Keratinocyte (primary cell): ENCODE measurements around the gene ATP1A2. TPM values are rescaled to one million over a fixed set of nuclear protein-coding genes. Genes with fewer than 3 reads are reported as not detected.

Experiments
- DNase-seq: peaks from one replicate; pipeline ENCODE4 v3.0.0-alpha.2; 2011; ENCODE audit warnings: low read depth, missing footprints, low spot score
- FAIRE-seq: peaks from 2 replicates; lab custom pipeline; 2011; peaks lifted over from hg19 to GRCh38; lab: Jason Lieb, UNC
- H2AFZ ChIP-seq: 2 replicates; pipeline ENCODE4 v1.6.0; 2012; ENCODE audit warnings: low read length, control low read depth, inconsistent platforms; ENCODE audit not compliant: control insufficient read depth
- H3K27ac ChIP-seq: 2 replicates; pipeline ENCODE4 v1.5.1; 2011; ENCODE audit warnings: low read length; ENCODE audit not compliant: control insufficient read depth, insufficient read depth
- H3K27me3 ChIP-seq: 3 replicates; pipeline ENCODE4 v1.6.0; 2011; ENCODE audit warnings: low read length; ENCODE audit not compliant: control insufficient read depth, insufficient read depth; ENCODE audit errors: extremely low read depth
- H3K36me3 ChIP-seq, 2 experiments: 2 replicates in 1 of 2; 3 replicates in 1 of 2; pipeline ENCODE4 v1.5.1; 2011; ENCODE audit warnings: low read length in 2 of 2, mild to moderate bottlenecking in 1 of 2; ENCODE audit not compliant: control insufficient read depth in 2 of 2, insufficient read depth in 2 of 2; ENCODE audit errors: extremely low read depth in 1 of 2
- H3K4me1 ChIP-seq: 3 replicates; pipeline ENCODE4 v1.5.1; 2011; ENCODE audit warnings: low read length; ENCODE audit not compliant: control insufficient read depth, insufficient read depth; ENCODE audit errors: extremely low read depth
- H3K4me2 ChIP-seq: 3 replicates; pipeline ENCODE4 v1.6.0; 2011; ENCODE audit warnings: low read depth, low read length; ENCODE audit not compliant: control insufficient read depth, insufficient read depth; ENCODE audit errors: extremely low read depth
- H3K4me3 ChIP-seq, 3 experiments: fragments of 200-600 bp in 1 of 3; sonication (generic) in 1 of 3; 2 replicates in 2 of 3; 3 replicates in 1 of 3; pipeline ENCODE4 v1.5.1; 2011 to 2016; ENCODE audit warnings: low read length in 3 of 3, mild to moderate bottlenecking in 3 of 3, control low read depth in 2 of 3, inconsistent platforms in 1 of 3, low read depth in 1 of 3, mixed read lengths in 1 of 3, mixed run types in 1 of 3, moderate library complexity in 1 of 3; ENCODE audit not compliant: control insufficient read depth in 2 of 3, insufficient read depth in 2 of 3; ENCODE audit errors: extremely low read depth in 1 of 3
- H3K79me2 ChIP-seq: 2 replicates; pipeline ENCODE4 v1.6.0; 2012; ENCODE audit warnings: low read length; ENCODE audit not compliant: control insufficient read depth, insufficient read depth
- H3K9ac ChIP-seq: 3 replicates; pipeline ENCODE4 v1.6.0; 2011; ENCODE audit warnings: low read length; ENCODE audit not compliant: control insufficient read depth, insufficient read depth; ENCODE audit errors: extremely low read depth
- H3K9me1 ChIP-seq: 3 replicates; pipeline ENCODE4 v1.6.0; 2011; ENCODE audit warnings: low read length; ENCODE audit not compliant: control insufficient read depth, insufficient read depth; ENCODE audit errors: extremely low read depth
- H3K9me3 ChIP-seq: 2 replicates; pipeline ENCODE4 v1.5.1; 2012; ENCODE audit warnings: low read depth, low read length; ENCODE audit not compliant: control insufficient read depth
- H4K20me1 ChIP-seq: 3 replicates; pipeline ENCODE4 v1.6.0; 2011; ENCODE audit warnings: low read length; ENCODE audit not compliant: control insufficient read depth, insufficient read depth; ENCODE audit errors: extremely low read depth
- EZH2 ChIP-seq: IDR thresholded peaks from one replicate; pipeline ENCODE4 v1.6.1; 2012; ENCODE audit warnings: inconsistent platforms, mild to moderate bottlenecking, low read length, moderate library complexity
- dilution Hi-C: fragments of 300-500 bp; cut with MboI; formaldehyde crosslinking; loops from one replicate; pipeline ENCODE4 v1.7.0; 2020; ENCODE audit warnings: low sequenced_read_pairs; ENCODE audit not compliant: extremely low pct_ligation_motif_present
- polyA plus RNA-seq, 5 experiments: library from polyadenylated mRNA; depleted of rRNA in 3 of 5; stranded (reverse) in 3 of 5; stranded (forward) in 1 of 5; unstranded in 1 of 5; fragments of >200 nt; gene quantifications; 1 replicate in 1 of 5; 2 replicates in 3 of 5; 3 replicates in 1 of 5; pipeline versions ENCODE4 v1.2.1 to v1.2.3, GENCODE V29; 2011 to 2012; ENCODE audit warnings: missing spikeins in 2 of 5, low read depth in 1 of 5, low replicate concordance in 1 of 5
- TF ChIP-seq, protein P1 (sequence below), 3 experiments: IDR thresholded peaks in 1 of 3; conservative IDR thresholded peaks in 1 of 3; optimal IDR thresholded peaks in 1 of 3; 2 replicates in 2 of 3; 3 replicates in 1 of 3; pipeline versions ENCODE3 to v1.5.1; 2011; ENCODE audit warnings: low read length in 3 of 3, mild to moderate bottlenecking in 3 of 3, moderate library complexity in 2 of 3, control low read depth in 1 of 3, inconsistent platforms in 1 of 3; ENCODE audit not compliant: insufficient read depth in 2 of 3; ENCODE audit errors: extremely low read depth in 1 of 3

Gene ATP1A2
- polyA plus RNA-seq, 1 donor (not counting 4 experiments of a cell fraction or from before 2014, with no cell fraction given) = not detected

DNA sequence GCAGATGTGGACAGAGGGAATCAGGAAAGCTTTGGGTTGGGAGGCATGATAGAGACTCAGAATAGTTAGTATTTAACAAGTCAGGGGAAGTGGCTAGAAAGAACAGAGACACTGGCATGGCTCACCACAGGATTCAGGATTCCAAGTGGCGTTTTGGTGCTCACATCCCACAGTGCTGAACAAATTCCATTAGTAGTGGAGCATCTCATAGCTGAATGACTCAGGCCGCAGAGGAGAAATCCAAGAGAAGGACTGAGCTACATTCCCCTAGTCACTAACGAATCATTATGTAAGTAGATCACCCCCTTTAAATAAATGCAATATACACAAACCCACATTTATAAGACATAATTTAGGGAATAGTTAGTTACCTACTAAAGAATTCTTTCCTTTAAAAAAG is 39.3 kb upstream of the ATP1A2 start:
- DNase-seq (no peak), FAIRE-seq (no peak)
- no peak overlapping the region for H3K4me2 ChIP-seq
- TF ChIP-seq, protein P1, sequence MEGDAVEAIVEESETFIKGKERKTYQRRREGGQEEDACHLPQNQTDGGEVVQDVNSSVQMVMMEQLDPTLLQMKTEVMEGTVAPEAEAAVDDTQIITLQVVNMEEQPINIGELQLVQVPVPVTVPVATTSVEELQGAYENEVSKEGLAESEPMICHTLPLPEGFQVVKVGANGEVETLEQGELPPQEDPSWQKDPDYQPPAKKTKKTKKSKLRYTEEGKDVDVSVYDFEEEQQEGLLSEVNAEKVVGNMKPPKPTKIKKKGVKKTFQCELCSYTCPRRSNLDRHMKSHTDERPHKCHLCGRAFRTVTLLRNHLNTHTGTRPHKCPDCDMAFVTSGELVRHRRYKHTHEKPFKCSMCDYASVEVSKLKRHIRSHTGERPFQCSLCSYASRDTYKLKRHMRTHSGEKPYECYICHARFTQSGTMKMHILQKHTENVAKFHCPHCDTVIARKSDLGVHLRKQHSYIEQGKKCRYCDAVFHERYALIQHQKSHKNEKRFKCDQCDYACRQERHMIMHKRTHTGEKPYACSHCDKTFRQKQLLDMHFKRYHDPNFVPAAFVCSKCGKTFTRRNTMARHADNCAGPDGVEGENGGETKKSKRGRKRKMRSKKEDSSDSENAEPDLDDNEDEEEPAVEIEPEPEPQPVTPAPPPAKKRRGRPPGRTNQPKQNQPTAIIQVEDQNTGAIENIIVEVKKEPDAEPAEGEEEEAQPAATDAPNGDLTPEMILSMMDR (optimal IDR thresholded peaks at IDR 0.05 in 1 of 3, IDR thresholded peaks at IDR 0.05 in 1 of 3, conservative IDR thresholded peaks at IDR 0.05 in 1 of 3; ENCODE audit: extremely low read depth in 1 of 3, insufficient read depth in 2 of 3, low read length in 3 of 3) = no peak
- no peak for TF ChIP-seq EZH2
- H4K20me1 ChIP-seq = no peaks in the 10 kb centered on the region
- H3K79me2 ChIP-seq = no peaks in the 10 kb centered on the region
- no peak overlapping the region for H3K27ac ChIP-seq
- no peak overlapping the region for H2AFZ ChIP-seq
- no peaks in the 10 kb centered on the region for H3K4me1 ChIP-seq
- no peak overlapping the region for H3K4me3 ChIP-seq
- H3K9me1 ChIP-seq = no peaks in the 10 kb centered on the region
- H3K9ac ChIP-seq = no peak overlapping the region
- dilution Hi-C loops = no loop called here
- no peaks in the 10 kb centered on the region for H3K9me3 ChIP-seq
- H3K27me3 ChIP-seq = peaks cover 20% of the 10 kb centered on the region
- no peaks in the 10 kb centered on the region for H3K36me3 ChIP-seq

DNA sequence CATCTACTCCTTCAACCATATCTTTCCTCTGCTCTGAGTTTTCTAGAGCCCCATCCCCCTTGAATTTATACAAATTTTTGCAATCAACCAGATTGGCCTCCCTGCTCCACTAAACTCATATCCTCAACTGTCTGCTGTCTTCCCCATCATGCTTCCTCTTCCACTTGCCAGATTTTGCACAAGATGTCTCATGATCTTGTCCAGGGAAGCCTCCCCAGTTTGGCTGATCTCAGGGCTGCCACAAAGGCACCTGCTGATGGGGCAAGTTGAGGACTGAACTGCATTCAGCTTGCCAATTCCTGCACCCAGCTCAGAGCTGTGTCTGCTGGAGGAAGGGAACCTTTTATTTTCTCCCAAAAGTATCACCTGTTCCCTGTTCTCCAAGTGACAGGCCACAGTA is 38.1 kb upstream of the ATP1A2 start:
- no peak overlapping the region for H3K4me3 ChIP-seq
- no peaks in the 10 kb centered on the region for H3K9me3 ChIP-seq
- dilution Hi-C loops = no loop called here
- no peak overlapping the region for H2AFZ ChIP-seq
- no peaks in the 10 kb centered on the region for H4K20me1 ChIP-seq
- TF ChIP-seq EZH2 = no peak
- TF ChIP-seq, protein P1 (optimal IDR thresholded peaks at IDR 0.05 in 1 of 3, IDR thresholded peaks at IDR 0.05 in 1 of 3, conservative IDR thresholded peaks at IDR 0.05 in 1 of 3; ENCODE audit: extremely low read depth in 1 of 3, insufficient read depth in 2 of 3, low read length in 3 of 3) = no peak
- no peaks in the 10 kb centered on the region for H3K9me1 ChIP-seq
- DNase-seq (no peak), FAIRE-seq (no peak)
- no peaks in the 10 kb centered on the region for H3K4me1 ChIP-seq
- H3K9ac ChIP-seq = no peak overlapping the region
- H3K27ac ChIP-seq = no peak overlapping the region
- H3K4me2 ChIP-seq = no peak overlapping the region
- H3K36me3 ChIP-seq = no peaks in the 10 kb centered on the region
- H3K79me2 ChIP-seq = no peaks in the 10 kb centered on the region
- H3K27me3 ChIP-seq = peaks cover 24% of the 10 kb centered on the region
